ENCODE data around the gene RALA. TPM values are rescaled to one million over a fixed set of nuclear protein-coding genes. Genes with fewer than 3 reads are reported as not detected.

The RALA gene
- total and polyA plus RNA-seq, 4 donors: 5.7 to 18.8 (median 9.2) TPM

DNA sequence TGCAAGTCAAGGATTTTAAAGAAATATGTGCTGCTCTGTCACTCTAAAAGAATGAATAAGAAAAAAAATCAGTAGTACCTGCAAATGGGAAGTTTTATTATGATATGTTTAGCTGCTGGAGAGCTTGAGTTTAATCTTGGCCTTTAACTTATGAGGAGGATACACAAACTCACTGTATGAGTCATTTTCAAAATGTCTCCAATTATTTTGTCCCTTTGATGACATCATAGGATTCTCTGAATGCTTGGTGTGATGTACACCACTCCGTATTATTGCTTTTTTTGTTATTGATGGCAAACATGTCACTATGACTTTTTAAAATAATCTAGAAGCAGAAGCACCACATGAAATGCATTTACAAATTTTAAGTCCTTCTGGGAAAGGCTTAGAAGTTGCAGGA, 125.8 kb downstream of the RALA start:
- 85% methylated on average over 1 of the region's 1 CpG for WGBS
- Histone ChIP-seq H3K4me3 (ENCODE audit: low read depth in 1 of 3, low read length in 3 of 3) (no peak overlapping the region), H3K9me3 (ENCODE audit: control insufficient read depth in 4 of 4, low read length in 3 of 4) (no peaks in the 10 kb centered on the region), H3K27ac (ENCODE audit: low read depth in 1 of 2, low read length in 2 of 2) (no peak overlapping the region), H3K27me3 (ENCODE audit: control insufficient read depth in 4 of 4, insufficient read depth in 4 of 4, low read length in 3 of 4) (no peaks in the 10 kb centered on the region), H3K4me1 (ENCODE audit: control insufficient read depth in 4 of 4, insufficient read depth in 4 of 4, low read length in 3 of 4) (no peaks in the 10 kb centered on the region), H3K9ac (ENCODE audit: low read depth in 1 of 2, low read length in 2 of 2) (no peak overlapping the region), H3K36me3 (ENCODE audit: control insufficient read depth in 4 of 4, insufficient read depth in 3 of 4, low read depth in 1 of 4, low read length in 3 of 4) (no peaks in the 10 kb centered on the region)
- no peak for DNase-seq (ENCODE audit: low spot score)
- TF ChIP-seq SP1 (IDR thresholded peaks at IDR 0.05): no peak
- no peak for TF ChIP-seq FOXA1 (IDR thresholded peaks at IDR 0.05)
- no peak for TF ChIP-seq HNF4A (conservative IDR thresholded peaks at IDR 0.05)
- no peak for TF ChIP-seq HNF4G (IDR thresholded peaks at IDR 0.05)
- TF ChIP-seq TAF1 (conservative IDR thresholded peaks at IDR 0.05): no peak
- TF ChIP-seq, protein P1, sequence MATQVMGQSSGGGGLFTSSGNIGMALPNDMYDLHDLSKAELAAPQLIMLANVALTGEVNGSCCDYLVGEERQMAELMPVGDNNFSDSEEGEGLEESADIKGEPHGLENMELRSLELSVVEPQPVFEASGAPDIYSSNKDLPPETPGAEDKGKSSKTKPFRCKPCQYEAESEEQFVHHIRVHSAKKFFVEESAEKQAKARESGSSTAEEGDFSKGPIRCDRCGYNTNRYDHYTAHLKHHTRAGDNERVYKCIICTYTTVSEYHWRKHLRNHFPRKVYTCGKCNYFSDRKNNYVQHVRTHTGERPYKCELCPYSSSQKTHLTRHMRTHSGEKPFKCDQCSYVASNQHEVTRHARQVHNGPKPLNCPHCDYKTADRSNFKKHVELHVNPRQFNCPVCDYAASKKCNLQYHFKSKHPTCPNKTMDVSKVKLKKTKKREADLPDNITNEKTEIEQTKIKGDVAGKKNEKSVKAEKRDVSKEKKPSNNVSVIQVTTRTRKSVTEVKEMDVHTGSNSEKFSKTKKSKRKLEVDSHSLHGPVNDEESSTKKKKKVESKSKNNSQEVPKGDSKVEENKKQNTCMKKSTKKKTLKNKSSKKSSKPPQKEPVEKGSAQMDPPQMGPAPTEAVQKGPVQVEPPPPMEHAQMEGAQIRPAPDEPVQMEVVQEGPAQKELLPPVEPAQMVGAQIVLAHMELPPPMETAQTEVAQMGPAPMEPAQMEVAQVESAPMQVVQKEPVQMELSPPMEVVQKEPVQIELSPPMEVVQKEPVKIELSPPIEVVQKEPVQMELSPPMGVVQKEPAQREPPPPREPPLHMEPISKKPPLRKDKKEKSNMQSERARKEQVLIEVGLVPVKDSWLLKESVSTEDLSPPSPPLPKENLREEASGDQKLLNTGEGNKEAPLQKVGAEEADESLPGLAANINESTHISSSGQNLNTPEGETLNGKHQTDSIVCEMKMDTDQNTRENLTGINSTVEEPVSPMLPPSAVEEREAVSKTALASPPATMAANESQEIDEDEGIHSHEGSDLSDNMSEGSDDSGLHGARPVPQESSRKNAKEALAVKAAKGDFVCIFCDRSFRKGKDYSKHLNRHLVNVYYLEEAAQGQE (IDR thresholded peaks at IDR 0.05): no peak
- TF ChIP-seq, protein P2, sequence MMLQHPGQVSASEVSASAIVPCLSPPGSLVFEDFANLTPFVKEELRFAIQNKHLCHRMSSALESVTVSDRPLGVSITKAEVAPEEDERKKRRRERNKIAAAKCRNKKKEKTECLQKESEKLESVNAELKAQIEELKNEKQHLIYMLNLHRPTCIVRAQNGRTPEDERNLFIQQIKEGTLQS (IDR thresholded peaks at IDR 0.05): no peak
- TF ChIP-seq NR2F2 (IDR thresholded peaks at IDR 0.05): no peak
- no peak for TF ChIP-seq EGR1 (IDR thresholded peaks at IDR 0.05; ENCODE audit: low read depth in 2 of 2)
- TF ChIP-seq, protein P3, sequence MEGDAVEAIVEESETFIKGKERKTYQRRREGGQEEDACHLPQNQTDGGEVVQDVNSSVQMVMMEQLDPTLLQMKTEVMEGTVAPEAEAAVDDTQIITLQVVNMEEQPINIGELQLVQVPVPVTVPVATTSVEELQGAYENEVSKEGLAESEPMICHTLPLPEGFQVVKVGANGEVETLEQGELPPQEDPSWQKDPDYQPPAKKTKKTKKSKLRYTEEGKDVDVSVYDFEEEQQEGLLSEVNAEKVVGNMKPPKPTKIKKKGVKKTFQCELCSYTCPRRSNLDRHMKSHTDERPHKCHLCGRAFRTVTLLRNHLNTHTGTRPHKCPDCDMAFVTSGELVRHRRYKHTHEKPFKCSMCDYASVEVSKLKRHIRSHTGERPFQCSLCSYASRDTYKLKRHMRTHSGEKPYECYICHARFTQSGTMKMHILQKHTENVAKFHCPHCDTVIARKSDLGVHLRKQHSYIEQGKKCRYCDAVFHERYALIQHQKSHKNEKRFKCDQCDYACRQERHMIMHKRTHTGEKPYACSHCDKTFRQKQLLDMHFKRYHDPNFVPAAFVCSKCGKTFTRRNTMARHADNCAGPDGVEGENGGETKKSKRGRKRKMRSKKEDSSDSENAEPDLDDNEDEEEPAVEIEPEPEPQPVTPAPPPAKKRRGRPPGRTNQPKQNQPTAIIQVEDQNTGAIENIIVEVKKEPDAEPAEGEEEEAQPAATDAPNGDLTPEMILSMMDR (IDR thresholded peaks at IDR 0.05; ENCODE audit: low read depth, low read length, missing input control): no peak
- no peak for TF ChIP-seq RAD21 (IDR thresholded peaks at IDR 0.05)

DNA sequence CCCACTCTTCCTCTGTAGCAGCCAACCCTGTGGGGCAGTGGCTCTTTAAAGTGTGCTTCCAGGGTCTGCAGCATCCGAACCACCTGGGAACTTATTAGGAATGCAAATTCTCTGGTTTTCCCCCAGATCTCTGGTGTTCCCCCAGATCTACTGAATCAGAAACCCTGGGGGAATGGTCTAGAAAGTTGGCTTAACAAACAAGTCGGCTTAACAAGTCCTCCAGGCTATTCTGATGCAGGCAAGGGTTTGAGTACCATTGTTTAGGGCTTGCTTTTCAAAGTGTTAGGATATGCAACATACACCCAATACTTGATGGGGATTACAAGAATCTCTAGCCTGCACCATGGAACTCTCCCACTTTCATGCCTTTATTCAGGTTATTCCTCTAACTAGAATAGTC, 126.3 kb downstream of the RALA start:
- no peak overlapping the region for H3K27ac ChIP-seq (ENCODE audit: low read depth in 1 of 2, low read length in 2 of 2)
- WGBS: 90% methylated on average over 2 of the region's 2 CpGs
- no peak overlapping the region for H3K4me3 ChIP-seq (ENCODE audit: low read depth in 1 of 3, low read length in 3 of 3)
- H3K27me3 ChIP-seq (ENCODE audit: control insufficient read depth in 4 of 4, insufficient read depth in 4 of 4, low read length in 3 of 4): no peaks in the 10 kb centered on the region
- no peaks in the 10 kb centered on the region for H3K36me3 ChIP-seq (ENCODE audit: control insufficient read depth in 4 of 4, insufficient read depth in 3 of 4, low read depth in 1 of 4, low read length in 3 of 4)
- H3K9ac ChIP-seq (ENCODE audit: low read depth in 1 of 2, low read length in 2 of 2): no peak overlapping the region
- no peak for DNase-seq (ENCODE audit: low spot score)
- no peak for TF ChIP-seq HNF4G (IDR thresholded peaks at IDR 0.05)
- no peak for TF ChIP-seq FOXA1 (IDR thresholded peaks at IDR 0.05)
- TF ChIP-seq TAF1 (conservative IDR thresholded peaks at IDR 0.05): no peak
- TF ChIP-seq RXRA (IDR thresholded peaks at IDR 0.05): no peak
- TF ChIP-seq, protein P4, sequence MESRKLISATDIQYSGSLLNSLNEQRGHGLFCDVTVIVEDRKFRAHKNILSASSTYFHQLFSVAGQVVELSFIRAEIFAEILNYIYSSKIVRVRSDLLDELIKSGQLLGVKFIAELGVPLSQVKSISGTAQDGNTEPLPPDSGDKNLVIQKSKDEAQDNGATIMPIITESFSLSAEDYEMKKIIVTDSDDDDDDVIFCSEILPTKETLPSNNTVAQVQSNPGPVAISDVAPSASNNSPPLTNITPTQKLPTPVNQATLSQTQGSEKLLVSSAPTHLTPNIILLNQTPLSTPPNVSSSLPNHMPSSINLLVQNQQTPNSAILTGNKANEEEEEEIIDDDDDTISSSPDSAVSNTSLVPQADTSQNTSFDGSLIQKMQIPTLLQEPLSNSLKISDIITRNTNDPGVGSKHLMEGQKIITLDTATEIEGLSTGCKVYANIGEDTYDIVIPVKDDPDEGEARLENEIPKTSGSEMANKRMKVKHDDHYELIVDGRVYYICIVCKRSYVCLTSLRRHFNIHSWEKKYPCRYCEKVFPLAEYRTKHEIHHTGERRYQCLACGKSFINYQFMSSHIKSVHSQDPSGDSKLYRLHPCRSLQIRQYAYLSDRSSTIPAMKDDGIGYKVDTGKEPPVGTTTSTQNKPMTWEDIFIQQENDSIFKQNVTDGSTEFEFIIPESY (IDR thresholded peaks at IDR 0.05): no peak
- no peak for TF ChIP-seq SP1 (IDR thresholded peaks at IDR 0.05)
- no peak for TF ChIP-seq JUND (IDR thresholded peaks at IDR 0.05)
- TF ChIP-seq, protein P1 (IDR thresholded peaks at IDR 0.05): no peak
- TF ChIP-seq, protein P2 (IDR thresholded peaks at IDR 0.05): no peak
- no peak for TF ChIP-seq HNF4A (conservative IDR thresholded peaks at IDR 0.05)
- no peak for TF ChIP-seq YY1 (IDR thresholded peaks at IDR 0.05)
- TF ChIP-seq EGR1 (IDR thresholded peaks at IDR 0.05; ENCODE audit: low read depth in 2 of 2): no peak
- TF ChIP-seq, protein P5, sequence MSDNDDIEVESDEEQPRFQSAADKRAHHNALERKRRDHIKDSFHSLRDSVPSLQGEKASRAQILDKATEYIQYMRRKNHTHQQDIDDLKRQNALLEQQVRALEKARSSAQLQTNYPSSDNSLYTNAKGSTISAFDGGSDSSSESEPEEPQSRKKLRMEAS (IDR thresholded peaks at IDR 0.05): no peak
- TF ChIP-seq GABPA (IDR thresholded peaks at IDR 0.05 in 1 of 2, conservative IDR thresholded peaks at IDR 0.05 in 1 of 2): no peak
- TF ChIP-seq FOXA2 (IDR thresholded peaks at IDR 0.05): no peak
- H3K9me3 ChIP-seq (ENCODE audit: control insufficient read depth in 4 of 4, low read length in 3 of 4): no peaks in the 10 kb centered on the region
- H3K4me1 ChIP-seq (ENCODE audit: control insufficient read depth in 4 of 4, insufficient read depth in 4 of 4, low read length in 3 of 4): no peaks in the 10 kb centered on the region

Data from liver (tissue), 9 donors.